GM19023 (cell line): ENCODE data around the gene TNFRSF19.

Source experiments
- ATAC-seq: cut with Tn5 transposase; IDR thresholded peaks from one replicate; pipeline ENCODE4 v1.9.1; 2021; ENCODE audit warnings: mild to moderate bottlenecking, moderate library complexity; ENCODE audit not compliant: unreplicated experiment

The TNFRSF19 gene

DNA sequence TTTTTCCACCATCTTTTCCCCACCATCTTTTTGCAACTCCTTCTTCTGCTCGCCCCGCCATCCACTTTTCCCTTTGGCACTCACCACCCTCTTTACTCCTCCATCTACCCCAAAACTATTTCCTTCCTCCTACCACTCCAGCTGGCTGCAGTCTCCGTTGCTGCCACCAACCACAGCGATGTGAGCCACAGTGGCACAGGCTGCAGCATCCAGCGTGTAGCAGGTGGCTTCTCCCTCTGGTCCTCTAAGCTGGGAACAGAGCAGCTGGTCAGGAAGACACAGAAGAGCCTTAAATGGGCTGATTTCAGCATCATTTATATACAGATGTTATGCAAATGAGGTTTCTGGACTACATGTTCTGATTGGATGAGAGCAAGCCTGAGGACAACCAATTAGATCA lies 144.5 kb downstream of the TNFRSF19 start:
- no peak for ATAC-seq

DNA sequence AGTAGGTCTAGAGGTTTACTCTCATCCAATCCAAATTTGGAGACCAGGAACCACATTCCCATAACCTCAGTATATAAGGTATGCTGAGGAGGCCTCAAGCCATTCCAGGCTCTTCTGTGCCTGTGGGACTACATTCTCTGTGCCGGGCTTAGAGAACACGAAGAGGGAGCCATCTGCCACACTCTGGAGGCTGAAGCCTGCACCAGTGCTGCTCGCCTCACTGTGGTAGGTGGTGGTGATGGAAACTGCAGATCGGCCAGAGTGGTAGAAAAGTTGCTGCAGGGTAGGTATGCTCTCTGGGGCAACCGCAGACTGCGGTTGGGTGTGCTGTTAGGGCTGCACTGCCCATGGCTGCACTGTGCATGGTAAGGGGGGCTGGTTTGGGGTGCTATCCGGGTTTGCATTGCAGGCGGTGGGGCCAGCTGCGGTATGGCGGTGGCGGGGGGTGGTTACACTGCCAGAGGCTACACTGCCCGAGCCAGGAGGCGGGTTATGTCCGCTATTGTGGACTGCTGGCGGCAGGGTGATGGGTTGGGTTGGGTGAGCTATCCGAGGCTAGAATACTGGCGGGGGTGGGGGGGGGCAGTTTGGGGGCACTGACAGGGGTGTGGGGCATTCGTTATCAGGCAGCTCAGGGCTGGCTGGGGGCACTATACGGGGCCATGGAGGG lies 145.0 kb downstream of the TNFRSF19 start:
- no peak for ATAC-seq

DNA sequence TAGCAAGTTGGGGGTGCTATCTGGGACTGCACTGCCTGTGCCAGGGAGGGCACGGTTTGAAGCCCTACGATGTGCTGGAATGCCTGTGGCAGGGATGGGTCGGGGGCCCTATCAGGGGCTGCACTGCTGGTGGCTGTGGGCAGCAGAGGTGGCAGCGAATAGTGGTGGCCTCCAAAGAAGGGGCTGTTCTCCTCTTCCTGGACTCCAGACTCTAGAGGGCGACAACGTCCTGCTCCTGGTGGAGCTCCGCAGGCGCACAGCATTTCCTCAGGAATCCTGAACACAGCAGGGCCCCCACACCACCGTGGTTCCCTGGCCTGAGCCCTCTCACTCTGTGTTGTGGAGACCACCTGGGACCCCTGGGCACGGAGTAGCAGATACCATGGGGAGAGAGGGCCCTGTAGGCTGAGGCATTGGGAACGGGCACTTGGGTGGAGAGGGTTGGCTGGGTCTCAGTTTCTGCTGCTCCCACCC lies 145.6 kb downstream of the TNFRSF19 start:
- ATAC-seq, result no peak

DNA sequence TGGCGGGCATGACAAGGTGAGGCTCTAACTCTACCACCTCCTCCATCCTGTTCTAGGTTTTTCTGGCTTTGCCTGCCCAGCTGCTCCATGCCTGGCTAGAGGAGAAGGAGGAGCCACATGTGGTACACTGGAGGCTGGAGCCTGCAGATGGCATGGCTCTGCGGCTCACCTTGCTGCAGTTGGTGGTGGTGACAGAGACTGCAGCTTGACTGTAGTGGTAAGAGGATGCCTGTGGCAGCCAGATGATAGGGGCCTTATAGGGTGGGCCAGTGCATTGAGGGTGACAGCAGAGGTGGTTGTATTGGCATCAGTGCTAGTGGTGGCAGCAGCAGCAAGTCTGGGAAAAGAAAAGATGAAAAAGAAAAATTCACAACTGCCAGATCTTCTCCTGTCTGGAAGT lies 146.2 kb downstream of the TNFRSF19 start:
- ATAC-seq, result no peak

DNA sequence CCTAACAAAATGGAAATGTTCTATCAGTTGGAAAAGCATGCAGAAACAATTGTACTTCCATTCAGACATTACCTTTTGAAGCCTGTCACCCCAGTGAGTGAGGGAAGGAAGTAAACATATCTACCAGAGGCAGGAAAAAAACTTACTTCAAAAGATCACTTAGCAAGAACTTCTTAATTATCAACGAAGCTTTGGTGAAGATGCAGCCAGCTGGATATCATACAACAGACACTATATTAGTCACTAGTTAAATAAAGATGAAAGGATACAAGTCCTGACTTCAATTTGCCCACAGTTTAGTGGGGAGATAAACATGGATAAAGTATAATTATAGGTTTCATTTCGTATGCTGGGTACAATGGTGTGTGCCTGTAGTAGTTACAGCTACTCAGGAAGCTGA lies 148.8 kb downstream of the TNFRSF19 start:
- no peak for ATAC-seq

DNA sequence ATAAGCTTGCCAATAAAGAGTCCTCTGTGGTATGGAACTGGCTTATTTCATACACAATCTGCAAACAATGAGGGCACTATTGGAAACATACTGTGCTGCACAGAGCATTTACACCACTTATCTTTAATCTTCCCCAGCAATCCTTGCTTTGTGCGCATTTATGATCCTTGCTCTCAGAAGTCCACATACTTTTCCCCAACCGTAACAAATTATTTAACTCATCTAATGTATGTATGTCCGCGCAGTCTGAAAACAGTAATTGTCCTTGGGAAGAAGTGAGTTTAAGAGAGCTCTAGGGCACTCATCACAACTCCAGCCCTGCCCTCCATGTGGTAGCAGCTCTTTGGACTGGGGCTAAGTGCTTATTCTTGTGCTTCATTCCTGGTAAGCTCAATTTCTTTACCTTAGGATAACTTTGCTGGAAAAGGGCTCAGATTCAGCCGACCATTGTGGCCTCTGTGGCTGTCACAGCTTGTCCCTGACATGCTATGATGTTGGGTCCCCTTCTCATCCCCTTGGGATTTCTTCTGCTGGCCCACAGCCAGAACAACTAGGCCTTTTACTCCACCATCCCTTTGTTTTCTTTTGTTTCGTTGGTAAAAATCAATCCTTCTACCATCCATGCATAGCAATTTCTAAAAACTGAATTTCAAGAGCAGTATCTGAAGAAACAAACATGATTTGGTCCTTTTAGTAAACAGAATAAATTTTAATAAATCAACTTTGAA lies 152.7 kb downstream of the TNFRSF19 start:
- no peak for ATAC-seq

DNA sequence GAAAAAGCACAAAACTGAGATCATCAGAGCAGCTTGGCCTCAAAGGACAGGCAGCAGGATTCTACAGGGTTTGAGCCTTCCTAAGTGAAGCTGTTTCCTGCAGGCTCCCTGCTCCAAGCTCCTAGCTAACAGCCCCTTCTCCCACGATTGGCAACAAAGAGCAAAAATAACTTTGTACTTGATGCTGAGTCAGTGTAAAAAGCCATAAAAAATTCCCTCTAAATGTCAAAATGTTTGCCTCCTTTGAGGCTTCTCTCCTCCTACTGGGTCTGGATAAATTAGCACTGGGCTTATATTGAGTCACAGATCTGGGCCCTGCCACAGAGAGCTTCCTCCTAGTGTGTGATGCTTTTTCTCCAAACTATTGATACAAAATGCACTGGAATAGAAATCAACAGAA lies 153.3 kb downstream of the TNFRSF19 start:
- ATAC-seq, result no peak

DNA sequence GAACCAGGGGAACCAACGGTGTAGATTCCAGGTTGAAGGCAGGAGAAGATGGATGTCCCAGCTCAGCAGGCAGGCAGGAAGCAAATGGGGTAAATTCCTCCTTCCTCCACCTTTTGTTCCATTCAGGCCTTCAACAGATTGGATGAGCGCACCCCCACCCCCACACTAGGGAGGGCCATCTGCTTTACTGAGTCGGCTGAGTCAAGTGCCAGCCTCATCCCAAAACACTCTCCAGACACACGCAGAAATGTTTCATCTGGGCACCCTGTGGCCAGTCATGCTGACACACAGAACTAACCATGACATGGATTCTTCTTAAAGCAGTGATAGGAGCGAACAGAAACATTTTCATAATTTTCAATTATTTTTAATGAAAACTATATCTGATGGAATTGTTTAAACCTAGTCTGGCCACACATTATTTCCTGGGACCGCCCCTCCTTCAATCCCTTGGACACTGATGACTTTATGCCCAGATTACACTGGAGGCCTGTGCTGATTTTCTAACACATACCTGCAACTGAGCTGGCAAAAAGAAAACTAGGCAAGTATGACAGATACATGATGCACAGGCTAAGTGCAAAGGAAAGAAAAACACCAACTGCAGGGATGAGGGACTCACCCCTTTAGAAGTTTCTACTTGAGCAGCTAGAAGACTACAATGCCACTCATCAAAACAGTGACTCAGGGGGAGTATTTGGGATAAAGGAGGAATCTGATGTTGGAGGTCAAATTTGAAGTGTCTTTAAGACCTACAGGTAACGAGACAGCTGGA lies 154.2 kb downstream of the TNFRSF19 start:
- no peak for ATAC-seq
